Stomach (tissue), 4 donors: ENCODE results near the gene THSD4.

ENCODE experiments used
- CTCF ChIP-seq, 7 experiments: fragments of 450-650 bp in 4 of 7; fragments of 200-600 bp in 3 of 7; sonication (generic) in 3 of 7; IDR thresholded peaks; one replicate each; pipeline ENCODE4 v1.5.1; 2016 to 2019; ENCODE audit warnings: antibody characterized with exemption in 7 of 7, control low read depth in 2 of 7, mild to moderate bottlenecking in 1 of 7
- POLR2A ChIP-seq, 4 donors: fragments of 450-650 bp; IDR thresholded peaks; one replicate each; pipeline ENCODE4 v1.6.1; 2016; ENCODE audit warnings: antibody characterized with exemption in 4 of 4, control low read depth in 2 of 4, mild to moderate bottlenecking in 1 of 4, moderate library complexity in 1 of 4

DNA sequence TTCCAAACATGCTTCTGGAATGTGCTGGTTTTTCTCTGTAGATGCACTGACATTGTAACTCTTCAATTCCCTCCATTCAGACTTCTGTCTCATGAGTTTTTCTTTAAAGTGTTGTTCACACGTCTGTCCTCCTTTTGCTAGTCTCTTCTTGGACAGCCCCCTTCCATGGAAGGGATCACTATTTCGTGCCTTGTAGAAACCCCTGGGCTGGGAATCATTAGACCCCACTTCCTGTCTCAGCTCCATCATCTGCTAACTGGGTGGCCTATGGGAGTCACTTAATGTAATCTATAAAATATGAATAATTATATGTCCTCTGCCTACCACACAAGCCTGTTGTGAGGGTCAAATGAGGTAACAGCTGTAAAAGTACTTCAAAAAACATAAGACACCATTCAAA, 110.6 kb downstream of the THSD4 start:
- no peak for TF ChIP-seq CTCF (IDR thresholded peaks at IDR 0.05)
- TF ChIP-seq POLR2A (IDR thresholded peaks at IDR 0.05): no peak
